ENCODE data around the gene MMP24.
"Not testable (repeated sequence)": the region's sequence is repeated elsewhere in the genome, so short reads cannot be mapped to it uniquely, and the experiment has no call there.

MMP24 gene

DNA sequence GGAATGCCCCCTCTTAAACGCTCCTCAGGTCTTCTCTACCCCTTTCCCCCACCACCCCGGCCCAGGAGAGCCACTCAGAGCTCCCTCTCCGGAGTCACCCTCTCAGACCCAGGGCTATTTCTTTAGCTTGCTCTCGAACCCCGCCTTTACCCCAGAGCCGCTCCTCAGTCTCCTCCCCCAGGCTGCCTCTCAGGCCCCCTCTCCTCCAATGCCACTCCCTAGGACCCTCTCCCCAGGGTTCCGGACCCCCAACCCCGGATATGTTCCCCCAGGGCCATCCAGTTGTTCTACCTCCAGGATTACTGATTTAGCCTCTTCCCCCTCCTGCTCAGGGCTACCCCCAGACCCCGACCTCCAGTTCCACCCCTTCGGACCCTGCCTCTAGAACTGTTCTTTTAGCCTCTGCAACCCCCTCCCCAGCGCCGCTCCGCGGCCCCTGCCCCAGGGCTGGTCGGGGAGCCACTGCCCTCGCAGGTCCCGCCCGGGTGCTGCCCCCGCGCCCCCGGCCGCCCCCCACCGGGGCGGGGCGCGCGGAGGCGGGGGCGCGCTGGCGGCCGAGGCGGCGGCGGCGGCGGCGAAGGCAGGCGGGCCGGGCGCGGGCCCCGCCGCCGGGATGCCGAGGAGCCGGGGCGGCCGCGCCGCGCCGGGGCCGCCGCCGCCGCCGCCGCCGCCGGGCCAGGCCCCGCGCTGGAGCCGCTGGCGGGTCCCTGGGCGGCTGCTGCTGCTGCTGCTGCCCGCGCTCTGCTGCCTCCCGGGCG is at the start of gene MMP24:
Gene MMP24 (plus strand): TSS at position 565 of the 758 bp plus-strand sequence. CDS start 49 bp downstream, at position 614.
- no peak for DNase-seq

DNA sequence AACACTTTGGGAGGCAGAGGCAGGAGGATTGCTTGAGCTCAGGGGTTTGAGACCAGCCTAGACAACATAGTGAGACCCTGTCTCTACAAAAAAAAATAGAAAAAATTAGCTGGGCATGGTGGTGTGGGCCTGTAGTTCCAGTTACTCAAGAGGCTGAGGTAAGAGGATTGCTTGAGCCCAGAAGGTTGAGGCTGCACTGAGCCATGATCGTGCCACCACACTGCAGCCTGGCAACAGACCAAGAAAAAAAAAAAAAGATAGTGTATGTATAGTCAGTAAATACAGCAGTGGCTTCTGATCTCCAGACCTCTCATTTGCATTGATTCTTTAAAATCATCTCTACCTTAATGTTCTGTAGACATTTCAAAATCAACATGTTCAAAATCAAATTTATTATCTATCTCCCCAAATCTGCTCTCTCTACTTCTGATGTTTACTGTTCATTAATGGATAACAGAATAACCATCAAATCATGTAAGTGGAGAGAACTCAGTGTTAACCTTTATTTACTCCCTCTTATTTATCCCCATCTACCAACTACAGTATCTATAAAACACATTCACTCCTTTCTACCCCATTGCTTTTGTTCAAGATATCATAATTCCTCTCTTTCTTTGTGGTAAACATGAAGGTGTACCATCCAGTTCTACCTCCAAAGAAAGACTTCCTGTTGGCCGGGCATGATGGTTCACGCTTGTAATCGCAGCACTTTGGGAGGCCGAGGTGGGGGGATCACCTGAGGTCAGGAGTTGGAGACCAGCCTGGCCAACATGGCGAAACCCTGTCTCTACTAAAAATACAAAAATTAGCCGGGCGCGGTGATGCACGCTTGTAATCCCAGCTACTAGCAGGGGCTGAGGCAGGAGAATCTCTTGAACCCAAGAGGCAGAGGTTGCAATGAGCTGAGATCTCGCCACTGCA is 46.9 kb upstream of the MMP24 start:
- DNase-seq: no peak

DNA sequence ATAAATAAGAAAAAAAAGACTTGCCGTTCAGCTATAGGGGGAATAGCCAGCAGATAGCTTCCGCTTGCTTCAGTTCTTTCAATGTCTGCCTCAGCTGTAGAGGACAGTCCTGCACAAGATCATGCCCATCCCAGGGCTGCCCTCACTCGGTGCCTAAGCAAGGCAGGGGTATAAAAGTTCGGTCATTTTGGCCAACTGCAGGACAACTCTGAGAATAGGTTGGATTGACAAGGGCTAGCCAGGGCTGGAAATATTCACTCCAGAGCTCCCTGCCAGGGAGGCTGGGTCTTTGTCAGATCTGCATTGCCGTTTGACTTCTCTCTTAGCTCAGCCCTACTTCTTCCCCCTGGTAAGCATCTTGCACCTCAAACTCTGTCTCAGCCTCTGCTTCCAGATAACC is 46.2 kb upstream of the MMP24 start:
- DNase-seq: no peak

DNA sequence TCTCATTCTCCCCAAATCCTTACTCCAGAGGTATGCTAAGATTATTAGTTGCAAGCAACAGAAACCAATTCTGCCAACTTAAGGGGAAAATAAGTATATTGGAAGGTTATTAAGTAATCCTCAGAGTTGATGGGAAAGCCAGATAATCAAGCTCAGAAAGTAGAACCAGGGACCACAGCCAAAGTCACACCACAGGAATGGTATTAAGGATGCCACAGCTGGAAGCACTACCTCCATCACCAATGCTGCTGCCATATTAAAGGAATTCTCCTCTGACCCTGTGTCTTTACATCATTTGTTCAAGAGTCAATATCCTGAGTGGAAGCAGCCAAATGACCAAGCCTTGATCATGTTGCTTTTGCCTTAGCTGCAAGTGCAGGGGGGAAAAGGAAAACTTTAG is 44.8 kb upstream of the MMP24 start:
- DNase-seq: no peak

DNA sequence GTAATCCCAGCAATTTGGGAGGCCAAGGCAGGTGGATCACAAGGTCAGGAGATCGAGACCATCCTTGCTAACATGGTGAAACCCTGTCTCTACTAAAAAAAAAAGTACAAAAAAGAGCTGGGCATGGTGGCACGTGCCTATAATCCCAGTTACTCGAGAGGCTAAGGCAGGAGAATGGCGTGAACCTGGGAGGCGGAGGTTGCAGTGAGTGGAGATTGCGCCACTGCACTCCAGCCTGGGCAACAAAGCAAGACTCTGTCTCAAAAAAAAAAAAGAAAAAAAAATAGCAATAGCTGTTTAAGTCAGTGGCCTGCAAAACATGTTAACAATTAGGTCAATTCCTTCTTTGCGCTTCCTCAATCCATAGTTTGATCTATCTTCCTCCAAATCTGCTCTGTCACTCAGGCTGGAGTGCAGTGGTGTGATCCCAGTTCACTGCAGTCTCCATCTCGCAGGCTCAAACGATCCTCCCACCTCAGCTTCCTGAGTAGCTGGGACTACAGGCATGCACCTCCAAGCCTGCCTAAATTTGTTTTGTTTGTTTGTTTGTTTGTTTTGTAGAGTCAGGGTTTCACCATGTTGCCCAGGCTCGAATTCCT is 39.7 kb upstream of the MMP24 start:
- not testable (repeated sequence) for DNase-seq

DNA sequence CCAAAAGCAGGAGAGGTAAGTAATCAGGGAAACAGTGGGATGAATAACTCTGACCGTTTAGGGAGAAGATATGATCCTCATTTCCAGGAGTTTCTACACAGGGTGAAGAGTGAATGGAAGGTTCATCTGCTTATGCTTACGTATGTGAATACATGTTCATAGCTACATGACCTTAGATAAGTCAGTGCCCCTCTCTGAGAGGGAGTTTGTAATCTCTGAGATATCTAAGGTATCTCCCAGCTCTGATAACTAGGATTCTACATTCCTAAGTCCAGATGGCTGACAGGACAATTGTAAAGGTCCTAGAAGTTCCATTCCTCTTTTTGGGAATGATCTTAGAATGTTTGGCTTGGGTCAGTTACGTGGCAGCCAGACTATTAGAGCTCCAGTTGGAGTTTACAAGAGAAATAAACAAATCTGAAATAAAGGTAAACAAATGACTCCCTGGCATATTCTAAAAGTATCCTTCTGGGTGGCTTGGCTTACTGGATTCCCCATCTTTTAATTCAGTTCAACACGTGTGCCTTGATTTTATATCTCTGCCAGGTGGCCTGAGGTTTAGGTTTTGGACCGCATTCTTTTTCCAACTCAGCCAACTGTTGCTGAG is 38.8 kb upstream of the MMP24 start:
- DNase-seq: no peak

DNA sequence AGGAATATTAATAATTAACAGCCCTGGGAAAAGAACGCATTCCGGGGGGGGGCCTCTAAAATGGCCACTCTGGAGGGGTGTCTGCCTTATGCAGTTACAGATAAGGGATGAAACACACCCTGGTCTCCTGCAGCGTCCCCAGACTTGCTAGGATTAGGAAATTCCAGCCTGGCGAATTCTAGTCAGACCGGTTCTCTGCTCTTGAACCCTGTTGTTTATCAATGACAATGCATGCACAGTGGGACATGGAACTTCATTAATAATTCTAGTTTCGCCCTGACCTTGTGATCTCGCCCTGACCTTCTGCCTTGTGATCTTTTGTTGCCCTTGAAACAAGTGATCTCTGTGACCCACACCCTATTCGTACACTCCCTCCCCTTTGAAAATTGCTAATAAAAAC is 37.3 kb upstream of the MMP24 start:
- not testable (repeated sequence) for DNase-seq

DNA sequence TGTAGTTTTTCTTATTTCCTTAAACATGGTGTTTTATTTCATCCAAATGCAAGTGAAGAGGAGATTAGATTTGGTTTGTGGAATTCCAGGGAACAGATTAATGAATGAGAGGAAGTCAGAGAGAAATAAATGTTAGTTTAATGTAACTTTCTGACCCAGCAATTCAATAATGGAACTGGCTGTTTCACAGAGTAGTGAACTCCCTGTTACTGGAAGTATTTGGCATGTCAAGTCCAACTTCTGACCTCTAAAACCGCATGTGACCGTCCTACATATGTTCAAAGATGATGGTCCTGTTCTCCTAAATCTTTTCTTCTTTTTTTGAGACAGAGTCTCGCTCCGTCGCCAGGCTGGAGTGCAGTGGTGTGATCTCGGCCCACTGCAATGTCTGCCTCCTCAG is 35.9 kb upstream of the MMP24 start:
- DNase-seq: no peak

DNA sequence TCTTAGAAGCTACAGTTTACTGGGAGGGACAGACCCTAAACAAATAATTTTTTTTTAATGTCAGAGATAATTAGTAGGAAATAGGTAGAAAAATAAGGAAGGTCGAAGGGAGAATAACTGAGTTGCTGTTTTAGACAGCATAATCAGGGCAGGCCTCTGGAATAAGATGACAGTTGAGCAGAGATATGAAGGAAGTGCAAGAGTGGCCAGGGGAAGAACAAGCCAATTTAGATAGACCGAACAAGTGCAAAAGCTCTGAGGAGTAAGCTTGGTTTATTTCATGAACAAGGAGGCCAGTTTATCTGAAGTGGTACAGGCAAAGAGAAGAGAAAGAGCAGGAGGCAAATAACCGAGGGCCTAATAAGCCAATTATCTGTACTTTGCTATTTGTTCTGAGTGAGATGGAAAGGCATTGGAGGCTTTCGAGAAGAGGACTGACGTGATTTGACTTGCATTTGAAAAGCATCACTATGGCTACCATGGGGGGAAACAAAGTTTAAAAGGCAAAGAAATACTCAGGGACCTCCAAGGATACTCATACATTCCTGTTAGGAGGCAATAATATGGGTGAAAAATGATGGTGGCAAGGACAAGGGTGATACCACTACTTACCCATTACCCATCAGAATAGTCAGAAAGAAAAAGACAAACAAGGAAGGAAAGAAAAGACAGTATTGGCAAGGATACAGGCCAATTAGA is 34.9 kb upstream of the MMP24 start:
- DNase-seq: no peak

DNA sequence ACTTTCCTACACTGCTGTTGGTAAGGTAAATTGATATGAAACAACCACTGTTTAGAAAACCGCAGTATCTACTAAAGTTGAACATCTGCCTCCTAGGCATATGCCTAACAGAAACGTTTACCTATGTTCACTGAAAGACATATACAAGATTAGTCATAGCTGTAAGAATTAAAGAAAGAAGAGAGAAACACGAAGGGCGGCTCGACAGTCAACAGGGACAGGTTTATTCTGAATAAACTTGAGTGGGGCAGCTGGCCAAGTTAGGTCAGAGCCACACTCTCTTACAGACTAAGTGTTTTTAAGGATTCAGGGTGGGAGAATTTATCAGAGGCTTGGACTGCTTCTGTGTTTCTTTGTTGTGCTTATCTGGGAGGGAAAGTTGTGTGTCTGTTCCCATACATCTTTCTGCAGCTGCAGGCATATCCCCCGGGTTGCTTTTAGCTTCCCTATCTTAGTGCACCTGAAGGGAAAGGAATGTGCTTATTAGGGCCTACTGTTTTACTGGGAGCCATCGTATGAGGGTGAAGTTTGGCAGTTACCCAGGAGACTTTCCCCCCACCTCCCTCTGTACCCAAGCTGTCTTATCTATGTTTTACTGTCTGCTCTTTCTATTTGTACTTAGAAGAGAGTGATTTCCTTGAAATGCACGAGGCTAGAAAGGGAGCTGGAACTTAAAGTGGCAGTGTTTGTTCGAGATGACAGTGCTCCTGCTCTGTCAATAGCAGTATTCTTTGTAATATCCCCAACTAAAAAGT is 34.2 kb upstream of the MMP24 start:
- no peak for DNase-seq

DNA sequence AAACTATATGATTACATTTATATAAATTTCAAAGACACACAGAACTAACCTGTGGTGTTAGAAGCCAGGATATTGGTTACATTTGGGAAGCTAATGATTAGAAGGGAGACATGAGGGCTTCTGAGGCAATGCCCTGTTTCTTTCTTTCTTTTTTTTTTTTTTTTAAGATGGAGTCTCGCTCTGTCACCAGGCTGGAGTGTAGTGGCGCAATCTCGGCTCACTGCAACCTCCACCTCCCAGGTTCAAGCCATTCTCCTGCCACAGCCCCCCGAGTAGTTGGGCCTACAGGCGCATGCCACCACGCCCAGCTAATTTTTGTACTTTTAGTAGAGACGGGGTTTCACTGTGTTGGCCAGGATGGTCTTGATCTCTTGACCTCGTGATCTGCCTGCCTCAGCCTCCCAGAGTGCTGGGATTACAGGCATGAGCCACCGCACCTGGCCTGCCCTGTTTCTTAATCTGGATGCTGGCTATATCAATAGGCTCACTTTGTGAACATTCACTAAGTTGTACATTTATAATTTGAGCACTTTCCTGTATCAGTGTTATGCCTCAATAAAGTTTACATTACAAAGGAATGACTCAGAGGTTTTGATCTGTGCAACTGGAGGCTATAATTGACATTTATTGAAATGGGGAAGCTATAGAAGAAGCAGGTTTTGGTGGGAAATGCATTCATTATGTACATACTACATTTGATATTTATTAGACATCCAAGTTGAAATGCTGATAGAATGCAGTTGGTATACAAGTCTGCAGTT is 33.3 kb upstream of the MMP24 start:
- not testable (repeated sequence) for DNase-seq

DNA sequence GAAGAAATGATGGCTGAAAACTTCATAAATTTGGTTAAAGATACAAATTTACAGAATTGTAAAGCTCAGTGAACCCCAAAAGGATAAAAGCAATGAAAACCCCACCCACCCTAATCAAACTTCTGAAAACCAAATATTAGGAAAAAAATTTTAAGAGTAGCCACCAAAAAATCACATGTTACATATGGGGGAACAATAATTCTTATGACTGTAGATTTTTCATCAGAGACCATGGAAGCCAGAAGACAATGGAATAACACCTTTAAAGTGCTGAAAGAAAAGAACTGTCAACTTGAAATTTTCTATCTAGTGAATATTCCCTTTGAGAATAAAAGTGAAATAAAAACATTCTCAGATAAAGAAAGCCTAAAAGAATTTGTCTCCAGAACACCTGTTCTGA is 30.2 kb upstream of the MMP24 start:
- no peak for DNase-seq

DNA sequence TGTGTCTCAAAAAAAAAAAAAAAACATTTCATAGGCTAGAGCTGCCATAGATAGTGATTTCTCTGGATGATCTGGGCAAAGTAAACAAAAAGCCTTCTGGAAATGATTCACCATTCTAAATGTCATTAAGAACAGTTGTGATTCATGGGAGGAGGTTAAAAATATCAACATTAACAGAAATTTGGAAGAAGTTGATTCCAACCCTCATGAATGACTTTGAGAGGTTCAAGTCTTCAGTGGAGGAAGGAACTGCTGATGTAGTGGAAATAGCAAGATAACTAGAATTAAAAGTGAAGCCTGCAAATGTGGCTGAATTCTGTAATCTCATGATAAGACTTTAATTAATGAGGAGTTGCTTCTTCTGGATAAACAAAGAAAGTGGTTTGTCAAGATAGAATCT is 26.8 kb upstream of the MMP24 start:
- no peak for DNase-seq

DNA sequence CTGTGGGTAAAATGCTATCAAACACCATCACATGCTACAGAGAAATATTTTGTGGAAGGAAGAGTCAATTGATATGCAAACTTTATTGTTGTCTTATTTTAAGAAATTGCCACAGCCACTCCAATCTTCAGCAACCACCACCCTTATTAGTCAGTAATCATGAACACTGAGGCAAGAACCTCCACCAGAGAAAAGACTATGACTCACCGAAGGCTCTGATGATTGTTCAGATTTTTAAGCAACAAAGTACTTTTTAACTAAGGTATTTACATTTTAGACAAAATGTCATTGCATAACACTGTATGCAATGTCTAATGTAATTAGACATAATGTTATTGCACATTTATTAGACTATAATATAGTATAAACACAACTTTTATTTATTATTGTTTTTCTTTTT is 26.2 kb upstream of the MMP24 start:
- no peak for DNase-seq

DNA sequence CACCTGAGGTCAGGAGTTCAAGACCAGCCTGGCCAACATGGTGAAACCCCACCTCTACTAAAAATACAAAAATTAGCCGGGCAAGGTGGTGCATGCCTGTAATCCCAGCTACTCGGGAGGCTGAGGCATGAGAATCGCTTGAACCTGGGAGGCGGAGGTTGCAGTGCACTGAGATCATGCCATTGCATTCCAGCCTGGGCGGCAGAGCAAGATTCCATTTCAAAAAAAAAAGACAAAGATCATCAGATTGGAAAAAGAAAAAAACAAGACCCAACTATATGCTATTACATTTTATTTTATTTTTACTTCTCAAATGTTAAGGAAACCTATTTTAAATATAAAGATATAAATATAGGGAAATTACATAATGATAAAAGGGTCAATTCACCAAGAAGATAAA is 25.0 kb upstream of the MMP24 start:
- DNase-seq: not testable (repeated sequence)

DNA sequence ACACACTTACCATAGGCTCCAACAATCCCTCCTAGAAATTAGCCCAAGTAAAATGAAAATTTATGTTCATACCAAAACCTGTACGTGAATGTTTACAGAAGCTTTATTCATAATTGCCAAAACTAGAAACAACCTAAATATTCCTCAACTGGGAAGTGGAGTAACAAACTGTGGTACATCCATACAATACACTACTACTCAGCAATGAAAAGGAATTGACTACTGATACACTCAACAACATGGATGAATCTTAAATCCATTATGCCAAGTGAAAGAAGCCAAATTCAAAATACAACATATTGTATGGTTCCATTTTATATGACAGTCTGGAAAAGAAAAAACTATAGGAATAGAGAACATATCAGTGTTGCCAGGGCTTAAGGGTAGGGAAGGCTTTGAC is 19.7 kb upstream of the MMP24 start:
- no peak for DNase-seq

DNA sequence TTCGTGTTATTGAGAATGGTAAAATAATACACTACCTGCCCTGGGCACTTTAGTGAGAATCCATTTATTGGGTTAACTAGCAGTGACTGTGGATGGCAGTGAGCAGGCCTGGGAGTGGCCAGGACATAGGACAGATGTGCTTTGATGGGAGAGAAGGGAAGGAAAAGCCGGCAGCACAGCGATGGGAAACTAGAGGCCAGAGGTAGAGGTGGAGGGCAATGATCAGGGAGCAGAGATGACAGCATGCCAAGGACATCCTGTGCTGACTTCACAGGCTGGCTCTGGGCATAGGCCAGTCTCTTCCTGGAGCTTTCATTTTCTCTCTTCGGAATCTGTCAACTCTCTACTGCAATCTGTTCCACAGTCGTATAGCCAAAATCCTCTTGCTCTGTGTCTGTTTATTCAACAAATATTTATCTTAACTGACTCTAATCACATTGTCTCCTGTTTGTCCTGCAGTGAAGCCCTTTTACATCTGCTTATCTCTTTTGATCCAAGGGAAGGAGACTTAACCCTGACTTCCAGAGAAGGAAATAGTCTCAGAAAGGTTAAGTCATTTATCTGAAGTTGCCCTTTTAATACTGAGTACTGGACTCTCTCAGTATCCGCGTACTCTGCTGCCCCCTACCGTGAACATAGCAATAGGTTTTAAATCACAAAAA is 18.4 kb upstream of the MMP24 start:
- DNase-seq: peak; percentile 51

DNA sequence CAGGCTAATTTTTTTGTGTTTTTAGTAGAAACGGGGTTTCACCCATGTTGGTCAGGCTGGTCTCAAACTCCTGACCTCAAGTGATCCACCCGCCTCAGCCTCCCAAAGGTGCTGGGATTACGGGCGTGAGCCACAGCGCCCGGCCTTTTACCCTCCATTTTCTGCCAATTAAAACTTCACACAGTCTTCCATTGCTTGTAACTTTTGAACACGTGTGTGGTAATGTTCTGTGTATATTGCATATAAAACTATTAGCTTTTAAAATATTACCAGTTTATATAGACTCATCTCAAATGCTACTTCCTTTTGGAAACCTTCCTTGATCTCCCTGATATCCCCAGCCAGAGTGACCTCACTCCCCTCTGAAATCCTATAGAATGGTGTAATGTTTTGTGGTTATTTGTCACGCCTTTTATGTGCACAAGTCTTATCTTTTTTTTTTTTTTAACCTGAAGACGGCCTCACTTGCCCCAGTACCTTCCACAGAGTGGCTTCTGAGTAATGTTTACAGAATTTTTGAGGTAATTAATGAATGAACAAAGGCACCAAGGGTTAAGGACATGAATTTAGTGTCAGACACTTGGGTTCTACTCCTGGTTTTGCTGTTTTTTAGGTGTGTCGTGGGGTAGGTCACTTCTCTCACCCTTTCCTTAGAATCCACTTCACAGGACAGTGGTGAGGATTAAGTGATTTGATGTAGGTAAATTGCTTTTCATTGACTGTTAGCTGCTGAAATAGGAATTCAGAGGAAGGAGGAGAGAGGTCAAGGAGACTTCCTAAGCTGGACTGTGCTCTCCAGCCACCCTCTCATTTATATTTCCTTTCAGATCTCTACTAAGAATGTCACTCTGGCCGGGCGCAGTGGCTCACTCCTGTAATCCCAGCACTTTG is 11.2 kb upstream of the MMP24 start:
- no peak for DNase-seq

DNA sequence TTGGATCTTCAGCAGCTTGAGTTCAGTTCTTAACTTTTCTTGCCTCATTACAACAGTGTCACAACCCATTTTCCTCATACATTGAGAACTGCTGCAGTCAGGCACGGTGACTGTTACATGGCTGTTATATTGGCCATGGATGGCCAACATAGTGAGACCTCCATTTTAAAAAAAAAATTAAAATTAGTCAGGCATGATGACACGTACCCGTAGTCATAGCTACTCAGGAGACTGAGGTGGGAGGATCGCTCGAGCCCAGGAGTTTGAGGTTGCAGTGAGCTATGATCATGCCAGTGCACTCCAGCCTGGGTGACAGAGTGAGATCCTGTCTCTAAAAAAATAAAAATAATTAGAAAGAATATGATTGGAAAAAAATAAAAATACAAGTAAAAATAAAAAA is 9.9 kb upstream of the MMP24 start:
- no peak for DNase-seq
